HepG2 (cell line): ENCODE results near the gene GPR32. TPM values are rescaled to one million over a fixed set of nuclear protein-coding genes. Genes with fewer than 3 reads are reported as not detected.

Experiments used
- ATAC-seq: fragments of 200-7000 bp; cut with Tn5 transposase; 3 replicates; pipeline ENCODE4 v1.9.1; 2020; ENCODE audit warnings: mild to moderate bottlenecking, moderate library complexity
- BruUV-seq: library from RNA; stranded (reverse); fragments of 400-500 nt; replicated peaks from 2 replicates; lab custom pipeline; 2021; lab: Mats Ljungman, UMichigan
- CTCF ChIA-PET: fragments of 300-600 bp; formaldehyde crosslinking; extraction: SDS; loops from one replicate; lab custom pipeline; 2021; ENCODE audit warnings: low total read pairs, inconsistent platforms, low intra/inter-chr PET ratio; lab: Yijun Ruan, JAX
- POLR2A ChIA-PET: fragments of 350-600 bp; sonication (Branson Sonifier 250); formaldehyde crosslinking; loops from one replicate; lab custom pipeline; 2020; ENCODE audit warnings: antibody characterized with exemption, inconsistent platforms; lab: Yijun Ruan, JAX
- DNase-seq: peaks from one replicate; pipeline ENCODE4 v3.0.0-alpha.2; 2015; ENCODE audit warnings: low spot score
- FAIRE-seq: peaks from 3 replicates; lab custom pipeline; 2011; peaks lifted over from hg19 to GRCh38; lab: Jason Lieb, UNC
- H2AFZ ChIP-seq: one replicate; pipeline ENCODE4 v1.6.1; 2011; ENCODE audit warnings: low read length, inconsistent platforms
- H3K27ac ChIP-seq: fragments of 300-600 bp; 3 replicates; pipeline ENCODE4 v1.8.0; 2011; ENCODE audit warnings: mixed run types, mild to moderate bottlenecking, mixed read lengths, low read length, inconsistent platforms; ENCODE audit not compliant: insufficient read depth; ENCODE audit errors: extremely low read length
- H3K27me3 ChIP-seq, 2 experiments: fragments of 200-600 bp in 1 of 2; 2 replicates in 1 of 2; 3 replicates in 1 of 2; pipeline versions ENCODE4 v1.6.0 to v1.8.0; 2011; ENCODE audit warnings: low read length in 2 of 2, mild to moderate bottlenecking in 2 of 2, moderate library complexity in 2 of 2, inconsistent platforms in 1 of 2; ENCODE audit not compliant: insufficient read depth in 2 of 2, control insufficient read depth in 1 of 2
- H3K36me3 ChIP-seq, 2 experiments: fragments of 200-600 bp in 1 of 2; replicated peaks in 1 of 2; 2 replicates in 1 of 2; 3 replicates in 1 of 2; pipeline versions ENCODE4 v1.5.1 to v1.8.0; 2011; ENCODE audit warnings: low read length in 2 of 2, inconsistent platforms in 1 of 2; ENCODE audit not compliant: insufficient read depth in 2 of 2, control insufficient read depth in 1 of 2
- H3K4me1 ChIP-seq: 2 replicates; pipeline ENCODE4 v1.5.1; 2012; ENCODE audit warnings: low read length, inconsistent platforms; ENCODE audit not compliant: insufficient read depth
- H3K4me2 ChIP-seq: 2 replicates; pipeline ENCODE4 v1.6.0; 2011; ENCODE audit warnings: low read depth, low read length, inconsistent platforms
- H3K4me3 ChIP-seq, 3 experiments: fragments of 200-600 bp in 1 of 3; sonication (generic), shearing (Covaris generic) in 1 of 3; replicated peaks in 1 of 3; 2 replicates each; pipeline ENCODE4 v1.5.1; 2011 to 2016; ENCODE audit warnings: low read length in 3 of 3, inconsistent platforms in 2 of 3, low read depth in 2 of 3, mild to moderate bottlenecking in 2 of 3, control low read depth in 1 of 3, mixed read lengths in 1 of 3; ENCODE audit not compliant: insufficient read depth in 1 of 3
- H3K79me2 ChIP-seq: one replicate; pipeline ENCODE4 v1.6.1; 2011; ENCODE audit warnings: low read length, inconsistent platforms; ENCODE audit not compliant: insufficient read depth
- H3K9ac ChIP-seq: 2 replicates; pipeline ENCODE4 v1.6.0; 2011; ENCODE audit warnings: mild to moderate bottlenecking, low read depth, low read length, inconsistent platforms; ENCODE audit not compliant: insufficient read depth
- H3K9me3 ChIP-seq: 2 replicates; pipeline ENCODE4 v1.5.1; 2012; ENCODE audit warnings: mild to moderate bottlenecking, low read length
- H4K20me1 ChIP-seq: 2 replicates; pipeline ENCODE4 v1.6.0; 2011; ENCODE audit warnings: inconsistent platforms, mild to moderate bottlenecking, low read length, moderate library complexity; ENCODE audit not compliant: insufficient read depth
- HCFC1 ChIP-seq: fragments of 150-350 bp; IDR thresholded peaks from 2 replicates; pipeline ENCODE4 v1.6.1; 2014; ENCODE audit warnings: low read depth, low read length
- MIXL1 ChIP-seq: IDR thresholded peaks from 2 replicates; pipeline ENCODE4 v1.6.1; 2016
- NCOA2 ChIP-seq: sonication (generic); formaldehyde crosslinking; IDR thresholded peaks from 2 replicates; pipeline ENCODE4 v1.8.0; 2022; ENCODE audit warnings: inconsistent platforms
- NFYC ChIP-seq: IDR thresholded peaks from 2 replicates; pipeline ENCODE4 v1.6.1; 2016; ENCODE audit warnings: missing genetic modification reagents, missing compliant biosample characterization
- RBAK ChIP-seq: sonication (generic); formaldehyde crosslinking; IDR thresholded peaks from 2 replicates; pipeline ENCODE4 v1.5.1; 2020; ENCODE audit warnings: mild to moderate bottlenecking, missing genetic modification reagents
- RBFOX2 ChIP-seq: fragments of 200-400 bp; formaldehyde crosslinking; IDR thresholded peaks from 2 replicates; pipeline ENCODE4 v1.6.1; 2017; ENCODE audit warnings: low read depth, mild to moderate bottlenecking, low read length
- RERE ChIP-seq: IDR thresholded peaks from 2 replicates; pipeline ENCODE4 v1.6.1; 2016; ENCODE audit warnings: low read depth, missing genetic modification reagents, missing compliant biosample characterization
- RFX3 ChIP-seq: IDR thresholded peaks from 2 replicates; pipeline ENCODE4 v1.6.1; 2016; ENCODE audit warnings: missing biosample characterization, missing genetic modification reagents
- THAP11 ChIP-seq: IDR thresholded peaks from 2 replicates; pipeline ENCODE4 v1.6.1; 2016; ENCODE audit warnings: missing biosample characterization, missing genetic modification reagents
- XRCC5 ChIP-seq: fragments of 200-400 bp; formaldehyde crosslinking; optimal IDR thresholded peaks from 2 replicates; pipeline ENCODE3; 2017; ENCODE audit warnings: mild to moderate bottlenecking, low read length
- ZBTB2 ChIP-seq: sonication (generic); formaldehyde crosslinking; IDR thresholded peaks from 2 replicates; pipeline ENCODE4 v1.8.0; 2022; ENCODE audit warnings: low read depth, missing genetic modification reagents
- ZNF543 ChIP-seq: sonication (generic); formaldehyde crosslinking; IDR thresholded peaks from 2 replicates; pipeline ENCODE4 v1.4.0; 2020; ENCODE audit warnings: mild to moderate bottlenecking, missing genetic modification reagents
- WGBS: methylation state at CpG from one replicate; pipeline ENCODE4 v1.1.6; 2017; ENCODE audit warnings: low lambda C conversion rate; 5-methylcytosine and 5-hydroxymethylcytosine counted together
- in situ Hi-C: cut with HindIII; loops from 2 replicates; pipeline ENCODE4 v1.10.0; 2017; ENCODE audit warnings: low pct_unique_long_range_greater_than_20kb; ENCODE audit not compliant: extremely low pct_ligation_motif_present
- intact Hi-C: fragments of 100-400 bp; cut with micrococcal nuclease; formaldehyde crosslinking; loops from one replicate; pipeline ENCODE4 v1.10.0; 2022; ENCODE audit not compliant: unreplicated experiment
- polyA plus RNA-seq, 8 experiments: library from polyadenylated mRNA; depleted of rRNA in 3 of 8; stranded (reverse) in 7 of 8; unstranded in 1 of 8; fragments of >200 nt; fragmentation: Illumina TruSeq in 4 of 8; extraction: Trizol in 4 of 8; gene quantifications; 2 replicates each; pipeline versions ENCODE4 v1.2.1 to v1.2.3, GENCODE V29; 2011 to 2016; ENCODE audit warnings: low read depth in 4 of 8, missing spikeins in 1 of 8, mixed read lengths in 1 of 8; ENCODE audit not compliant: insufficient read depth in 1 of 8
- total RNA-seq, 5 experiments: library from RNA; depleted of rRNA; stranded (reverse); fragments of >200 nt; fragmentation: Illumina TruSeq; extraction: Trizol; gene quantifications; 2 replicates each; pipeline ENCODE4 v1.2.3, GENCODE V29; 2016; ENCODE audit warnings: low read depth in 1 of 5
- TF ChIP-seq, protein P1 (sequence below): sonication (generic); formaldehyde crosslinking; IDR thresholded peaks from 2 replicates; pipeline ENCODE4 v1.5.0; 2020; ENCODE audit warnings: missing genetic modification reagents
- TF ChIP-seq, protein P2 (sequence below): IDR thresholded peaks from 2 replicates; pipeline ENCODE4 v1.6.1; 2012; ENCODE audit warnings: low read length, improper control_type of control experiment

GPR32 gene
- total and polyA plus RNA-seq, 2 of the 13 experiments (the other 11 are each of a cell fraction or from before 2014, with no cell fraction given): not detected

GRCh38 chr19:50772476-50772875 is 2.2 kb downstream of the GPR32 start:
- Histone ChIP-seq H3K9me3 (no peaks in the 10 kb centered on the region), H3K79me2 (no peaks in the 10 kb centered on the region), H3K27me3 (peaks cover 0 to 1% of the 10 kb centered on the region in 2 experiments; a peak in 2 of 5 replicates), H3K27ac (no peak overlapping the region), H3K36me3 (no peaks in the 10 kb centered on the region), H3K4me1 (no peaks in the 10 kb centered on the region), H3K4me3 (no peak overlapping the region), H3K4me2 (no peak overlapping the region), H4K20me1 (no peaks in the 10 kb centered on the region), H3K9ac (no peak overlapping the region), H2AFZ (no peak overlapping the region)
- in situ Hi-C loops: no loop called here
- FAIRE-seq (no peak), DNase-seq (no peak), ATAC-seq (no peak)
- ChIA-PET CTCF (no interaction called here), POLR2A (no interaction called here)
- no TSS peak for BruUV-seq
- WGBS: 0% methylated on average over 2 of the region's 2 CpGs
- intact Hi-C loops: no loop called here
- peak; percentile 59; the same call in 1 of the 2 replicates for TF ChIP-seq RBAK
- peak; percentile 78 for TF ChIP-seq NFYC (CRISPR knock-in tag)
- TF ChIP-seq HCFC1: 0 out of 2 replicates have a peak, but pooled peaks have one; percentile 16
- TF ChIP-seq NCOA2 (CRISPR knock-in tag): no peak
- TF ChIP-seq ZNF543 (CRISPR knock-in tag): no peak
- TF ChIP-seq, protein P1, sequence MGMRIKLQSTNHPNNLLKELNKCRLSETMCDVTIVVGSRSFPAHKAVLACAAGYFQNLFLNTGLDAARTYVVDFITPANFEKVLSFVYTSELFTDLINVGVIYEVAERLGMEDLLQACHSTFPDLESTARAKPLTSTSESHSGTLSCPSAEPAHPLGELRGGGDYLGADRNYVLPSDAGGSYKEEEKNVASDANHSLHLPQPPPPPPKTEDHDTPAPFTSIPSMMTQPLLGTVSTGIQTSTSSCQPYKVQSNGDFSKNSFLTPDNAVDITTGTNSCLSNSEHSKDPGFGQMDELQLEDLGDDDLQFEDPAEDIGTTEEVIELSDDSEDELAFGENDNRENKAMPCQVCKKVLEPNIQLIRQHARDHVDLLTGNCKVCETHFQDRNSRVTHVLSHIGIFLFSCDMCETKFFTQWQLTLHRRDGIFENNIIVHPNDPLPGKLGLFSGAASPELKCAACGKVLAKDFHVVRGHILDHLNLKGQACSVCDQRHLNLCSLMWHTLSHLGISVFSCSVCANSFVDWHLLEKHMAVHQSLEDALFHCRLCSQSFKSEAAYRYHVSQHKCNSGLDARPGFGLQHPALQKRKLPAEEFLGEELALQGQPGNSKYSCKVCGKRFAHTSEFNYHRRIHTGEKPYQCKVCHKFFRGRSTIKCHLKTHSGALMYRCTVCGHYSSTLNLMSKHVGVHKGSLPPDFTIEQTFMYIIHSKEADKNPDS: no peak
- TF ChIP-seq ZBTB2 (CRISPR knock-in tag): no peak
- no peak for TF ChIP-seq RERE (CRISPR knock-in tag)
- TF ChIP-seq RBFOX2: no peak
- TF ChIP-seq, protein P2, sequence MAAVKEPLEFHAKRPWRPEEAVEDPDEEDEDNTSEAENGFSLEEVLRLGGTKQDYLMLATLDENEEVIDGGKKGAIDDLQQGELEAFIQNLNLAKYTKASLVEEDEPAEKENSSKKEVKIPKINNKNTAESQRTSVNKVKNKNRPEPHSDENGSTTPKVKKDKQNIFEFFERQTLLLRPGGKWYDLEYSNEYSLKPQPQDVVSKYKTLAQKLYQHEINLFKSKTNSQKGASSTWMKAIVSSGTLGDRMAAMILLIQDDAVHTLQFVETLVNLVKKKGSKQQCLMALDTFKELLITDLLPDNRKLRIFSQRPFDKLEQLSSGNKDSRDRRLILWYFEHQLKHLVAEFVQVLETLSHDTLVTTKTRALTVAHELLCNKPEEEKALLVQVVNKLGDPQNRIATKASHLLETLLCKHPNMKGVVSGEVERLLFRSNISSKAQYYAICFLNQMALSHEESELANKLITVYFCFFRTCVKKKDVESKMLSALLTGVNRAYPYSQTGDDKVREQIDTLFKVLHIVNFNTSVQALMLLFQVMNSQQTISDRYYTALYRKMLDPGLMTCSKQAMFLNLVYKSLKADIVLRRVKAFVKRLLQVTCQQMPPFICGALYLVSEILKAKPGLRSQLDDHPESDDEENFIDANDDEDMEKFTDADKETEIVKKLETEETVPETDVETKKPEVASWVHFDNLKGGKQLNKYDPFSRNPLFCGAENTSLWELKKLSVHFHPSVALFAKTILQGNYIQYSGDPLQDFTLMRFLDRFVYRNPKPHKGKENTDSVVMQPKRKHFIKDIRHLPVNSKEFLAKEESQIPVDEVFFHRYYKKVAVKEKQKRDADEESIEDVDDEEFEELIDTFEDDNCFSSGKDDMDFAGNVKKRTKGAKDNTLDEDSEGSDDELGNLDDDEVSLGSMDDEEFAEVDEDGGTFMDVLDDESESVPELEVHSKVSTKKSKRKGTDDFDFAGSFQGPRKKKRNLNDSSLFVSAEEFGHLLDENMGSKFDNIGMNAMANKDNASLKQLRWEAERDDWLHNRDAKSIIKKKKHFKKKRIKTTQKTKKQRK: no peak
- TF ChIP-seq RFX3 (CRISPR knock-in tag): no peak
- no peak for TF ChIP-seq MIXL1
- TF ChIP-seq XRCC5: no peak
- peak; percentile 95 for TF ChIP-seq THAP11 (CRISPR knock-in tag)
